ENCODE data around the gene LDLRAD2.

DNA sequence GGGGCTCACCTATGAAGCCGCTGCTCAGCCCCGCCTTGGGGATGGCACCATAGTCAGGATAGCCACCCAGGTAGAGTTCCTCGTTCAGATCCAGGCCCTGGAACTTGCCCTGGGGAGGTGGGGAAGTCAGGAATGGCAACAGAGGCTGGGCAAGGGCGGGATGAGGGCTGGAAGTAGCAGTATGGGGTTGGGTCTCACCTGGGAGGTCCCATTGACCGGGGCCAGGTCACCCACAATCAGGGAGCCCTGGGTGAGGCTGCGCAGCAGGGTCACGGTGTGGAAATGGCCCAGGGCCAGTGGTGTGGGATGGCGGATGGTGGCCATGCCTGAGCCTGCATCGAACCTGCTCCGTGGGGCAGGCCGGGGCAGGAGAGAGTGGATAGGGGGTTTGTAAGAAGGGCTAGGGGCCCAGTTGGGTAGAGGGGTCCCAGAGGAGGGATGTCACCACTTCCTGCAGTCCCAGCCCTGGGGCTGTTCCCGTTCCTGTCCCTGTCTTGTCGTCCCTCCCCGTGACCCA lies 19.4 kb downstream of the LDLRAD2 start:
- no peak for TF ChIP-seq POLR2AphosphoS5 (IDR thresholded peaks at IDR 0.05; ENCODE audit: low read depth, low read length)
- no peak for TF ChIP-seq POLR2A (IDR thresholded peaks at IDR 0.05; ENCODE audit: low read depth, low read length)
- no peak for TF ChIP-seq TAF1 (IDR thresholded peaks at IDR 0.05; ENCODE audit: borderline replicate concordance, low read depth, low read length)
